Mucosa of gallbladder (tissue), 1 donor: ENCODE results near the gene PRXL2B. TPM values are rescaled to one million over a fixed set of nuclear protein-coding genes. Genes with fewer than 3 reads are reported as not detected.
A peak's percentile ranks its signal among the peaks of the same experiment; 100 is the strongest.

Source experiments
- DNase-seq: peaks from one replicate; pipeline ENCODE4 v3.0.0-alpha.2; 2020; ENCODE audit warnings: low spot score
- total RNA-seq: library from RNA; stranded (reverse); gene quantifications from one replicate; pipeline ENCODE4 v1.2.1, GENCODE V29; 2021
- donor health status: DM: no; HTN: no; CAD: no.

The PRXL2B gene
- total RNA-seq, 1 donor from 2014 or later, result 133 TPM

DNA sequence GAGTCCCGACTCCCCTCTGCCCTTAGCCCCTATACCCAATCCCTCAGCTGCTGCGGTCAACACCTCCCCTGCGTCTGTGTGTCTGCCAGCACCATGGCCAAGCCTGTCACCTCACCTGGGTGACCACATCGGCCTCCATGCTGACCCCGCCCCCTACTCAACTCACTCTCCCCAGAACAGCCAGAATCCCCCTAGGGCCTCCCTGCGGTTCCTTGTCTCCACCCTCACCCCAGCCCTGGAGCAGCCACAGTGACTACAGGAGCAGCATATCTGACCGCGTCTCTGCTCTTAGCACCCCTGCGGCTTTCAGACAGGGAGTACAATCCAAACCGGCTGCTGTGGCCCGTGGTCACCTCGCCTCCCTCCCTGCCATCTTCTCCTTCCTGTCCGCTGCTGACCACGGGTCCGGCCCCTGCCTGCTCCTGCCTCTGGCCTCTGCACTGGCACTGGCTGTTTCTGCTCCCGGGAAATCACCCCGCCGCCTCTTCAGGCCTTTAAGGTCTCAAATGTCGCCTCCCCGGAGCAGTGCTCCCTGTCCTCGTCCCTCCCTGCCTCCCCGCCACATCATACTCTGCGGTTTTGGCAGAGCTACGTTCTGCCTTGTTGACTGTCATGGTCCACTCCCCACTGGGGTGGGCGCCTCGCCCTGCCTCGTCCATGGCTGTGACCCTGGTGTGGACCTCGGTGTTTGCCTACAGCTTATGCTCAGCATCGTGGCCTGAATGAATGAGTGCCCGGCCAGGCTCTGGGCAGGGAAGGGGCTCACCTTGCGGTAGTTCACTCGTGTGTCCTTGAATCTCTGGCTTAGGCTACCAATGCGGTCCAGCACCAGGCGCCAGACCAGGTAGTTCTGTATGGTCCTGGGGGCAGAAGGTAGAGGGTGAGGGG is 11.1 kb downstream of the PRXL2B start:
- no peak for DNase-seq

DNA sequence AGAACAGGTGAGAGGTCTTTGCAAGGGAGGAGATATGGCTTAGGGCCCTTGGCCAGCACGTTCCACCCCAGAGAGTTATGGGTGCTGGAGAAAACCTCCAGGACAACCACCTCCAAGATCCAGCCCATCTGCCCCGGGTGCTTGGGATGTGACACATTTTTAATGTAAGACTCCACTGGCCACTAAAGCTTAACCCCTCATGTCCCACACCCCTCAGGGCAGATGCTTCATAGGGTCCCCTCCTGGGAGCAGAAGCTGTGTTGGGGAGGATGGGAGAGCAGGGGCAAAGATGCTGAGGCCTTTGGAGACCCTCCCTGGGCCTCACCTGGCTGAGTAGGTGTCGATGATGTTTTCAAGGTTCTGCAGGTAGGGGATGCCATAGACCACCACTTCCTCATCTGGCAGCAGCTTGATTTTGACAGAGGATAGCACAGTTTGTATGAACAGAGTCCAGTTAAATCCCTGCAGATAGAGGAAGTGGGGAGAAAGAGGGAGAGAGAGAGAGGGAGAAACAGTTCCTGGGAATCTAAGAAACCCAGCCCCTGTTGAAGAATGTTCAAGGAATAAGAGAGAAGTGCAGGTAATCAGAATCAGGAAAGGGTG is 11.9 kb downstream of the PRXL2B start:
- DNase-seq, result no peak

DNA sequence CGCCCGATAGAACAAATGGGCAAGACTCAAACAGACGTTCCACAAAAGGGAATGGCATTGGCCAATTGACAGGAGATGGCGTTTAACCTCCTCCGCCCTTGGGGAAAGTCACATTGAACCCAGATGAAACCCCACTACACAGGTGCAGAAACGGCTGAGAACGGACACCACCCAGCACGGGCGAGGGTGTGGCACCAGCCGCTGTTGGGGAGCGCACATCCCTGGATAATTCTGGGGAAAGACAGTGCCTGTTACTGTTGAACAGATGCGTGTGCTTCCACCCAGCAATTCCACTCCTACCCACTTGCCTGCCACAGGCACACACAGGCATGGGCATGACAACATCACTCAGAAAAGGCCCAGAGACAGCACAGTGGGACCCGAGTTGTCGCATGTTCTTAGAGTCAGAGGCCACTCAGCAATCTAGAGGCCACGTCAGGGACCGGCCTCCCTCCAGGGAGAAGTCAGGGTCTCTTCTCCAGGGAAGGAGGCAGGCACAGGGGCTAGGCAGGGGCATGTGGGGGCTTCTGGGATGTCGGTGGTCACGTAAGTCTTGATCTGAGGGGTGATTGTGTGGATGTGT is 15.2 kb downstream of the PRXL2B start:
- no peak for DNase-seq

DNA sequence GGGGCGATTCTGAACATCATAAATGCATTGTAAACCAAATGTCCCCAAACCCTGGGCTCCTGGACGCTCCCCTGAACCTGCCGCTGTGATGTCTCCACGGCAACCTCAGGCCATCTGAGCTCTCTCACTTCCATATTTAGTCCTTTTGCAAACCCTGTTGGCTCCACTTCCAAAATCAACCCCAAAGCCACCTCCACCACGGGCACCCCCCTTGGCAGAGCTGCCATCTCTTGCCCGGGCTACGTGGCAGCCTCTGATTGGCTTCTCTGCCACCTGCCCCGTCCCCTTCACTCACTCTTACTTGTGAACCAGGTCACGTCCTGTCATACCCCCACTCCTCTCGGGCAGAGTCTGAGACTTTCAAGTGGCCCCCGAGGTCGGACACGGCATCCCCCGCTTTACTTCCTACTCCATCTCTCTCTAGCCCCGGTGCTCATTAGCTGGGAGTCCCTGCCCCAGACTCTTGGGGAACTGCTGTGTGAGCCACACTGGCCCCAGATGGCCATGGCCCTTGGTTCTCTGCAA is 15.8 kb downstream of the PRXL2B start:
- DNase-seq, result no peak

DNA sequence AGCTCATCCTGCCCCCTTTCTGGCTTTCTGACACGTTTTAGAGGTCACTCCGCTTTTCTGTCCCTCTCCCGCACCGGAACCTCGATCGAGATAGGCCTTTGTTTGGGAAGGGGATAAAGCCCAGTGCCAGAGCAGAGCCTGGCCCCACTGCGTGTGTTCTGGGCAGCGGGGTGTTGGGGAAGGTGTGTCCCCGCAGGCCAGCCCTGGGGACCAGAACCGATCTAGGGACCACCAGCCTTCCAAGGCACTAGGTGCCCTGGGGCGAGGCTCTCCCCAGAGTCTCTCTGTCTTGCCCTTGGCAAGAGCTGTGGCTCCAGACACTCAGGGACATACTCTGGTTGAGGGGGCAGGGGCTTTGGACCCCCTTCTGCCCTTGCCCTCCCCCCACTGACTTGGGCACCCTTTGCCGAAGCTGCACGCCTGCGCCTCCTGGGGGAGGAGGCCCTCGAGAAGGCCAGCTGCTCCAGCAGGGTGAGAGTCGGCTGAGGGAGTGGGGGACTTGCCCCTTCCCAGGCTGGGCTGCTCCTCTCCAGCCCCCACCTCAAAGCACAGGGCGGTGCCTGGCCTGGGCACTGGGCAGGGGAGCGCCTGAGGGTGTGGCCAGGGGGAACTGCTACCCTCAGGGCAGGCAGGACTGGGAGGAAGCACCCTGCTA is 16.4 kb downstream of the PRXL2B start:
- no peak for DNase-seq

DNA sequence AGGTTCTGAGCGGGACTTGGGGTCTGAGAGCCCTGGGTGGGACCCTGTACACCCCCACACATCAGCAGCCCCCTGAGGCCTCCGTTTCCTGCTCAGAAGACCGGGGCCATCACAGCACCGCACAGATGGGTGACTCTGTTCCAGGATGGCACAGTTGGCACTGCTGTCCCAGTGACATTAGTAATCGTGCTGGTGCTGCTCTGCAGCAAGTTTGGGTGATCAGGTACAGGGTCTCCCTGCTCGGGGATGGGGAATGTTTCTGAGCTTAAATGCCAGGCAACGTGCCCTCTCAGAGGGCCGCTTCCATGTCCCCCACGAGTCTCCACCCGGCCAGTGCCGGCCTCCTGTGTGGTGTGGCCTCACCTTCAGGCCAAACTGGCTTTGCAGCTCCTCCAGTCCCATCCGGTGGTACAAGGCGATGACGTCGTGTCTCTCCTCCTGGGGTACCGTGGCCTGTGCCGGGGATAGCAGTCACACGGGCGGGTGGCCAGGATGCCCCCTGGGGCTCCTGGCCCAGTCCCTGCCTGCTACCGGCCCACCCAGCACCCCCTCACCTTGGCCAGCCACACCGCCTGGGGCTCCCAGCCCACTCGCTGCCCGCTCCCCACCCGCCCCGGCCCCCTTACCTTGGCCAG is 17.1 kb downstream of the PRXL2B start:
- no peak for DNase-seq

DNA sequence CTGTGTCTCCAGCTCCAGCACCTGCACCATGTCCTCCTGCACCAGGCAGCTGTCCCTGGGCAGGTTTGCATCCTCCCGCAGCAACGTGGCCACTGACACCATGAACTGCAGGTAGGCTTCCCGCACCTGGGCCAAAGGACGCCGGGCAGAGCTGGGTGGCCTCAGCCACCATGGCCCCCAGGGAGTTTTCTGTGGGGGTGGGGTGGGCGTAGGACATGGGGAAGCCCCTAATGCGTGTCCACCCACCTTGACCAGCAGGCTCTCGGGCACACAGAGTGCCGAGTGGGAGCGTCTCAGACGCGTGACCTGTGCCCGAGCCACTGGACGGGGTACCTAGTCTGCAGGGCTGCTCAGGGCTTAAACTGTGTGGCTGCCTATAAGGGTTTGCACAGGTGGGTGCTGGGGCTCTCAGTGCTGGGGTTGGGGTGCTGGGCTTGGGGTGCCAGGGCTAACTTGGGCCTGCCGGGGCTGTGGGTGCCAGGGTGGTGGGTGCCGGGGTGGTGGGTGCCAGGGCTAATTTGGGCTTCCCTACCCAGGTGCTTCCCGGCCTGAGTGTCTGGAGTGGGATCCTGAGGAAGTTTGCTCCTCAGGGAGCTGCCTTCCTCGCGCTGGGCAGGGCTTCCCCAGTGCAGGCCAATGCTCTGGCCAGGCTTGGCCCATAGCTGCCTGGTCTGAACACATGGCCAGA is 17.7 kb downstream of the PRXL2B start:
- DNase-seq, result no peak

DNA sequence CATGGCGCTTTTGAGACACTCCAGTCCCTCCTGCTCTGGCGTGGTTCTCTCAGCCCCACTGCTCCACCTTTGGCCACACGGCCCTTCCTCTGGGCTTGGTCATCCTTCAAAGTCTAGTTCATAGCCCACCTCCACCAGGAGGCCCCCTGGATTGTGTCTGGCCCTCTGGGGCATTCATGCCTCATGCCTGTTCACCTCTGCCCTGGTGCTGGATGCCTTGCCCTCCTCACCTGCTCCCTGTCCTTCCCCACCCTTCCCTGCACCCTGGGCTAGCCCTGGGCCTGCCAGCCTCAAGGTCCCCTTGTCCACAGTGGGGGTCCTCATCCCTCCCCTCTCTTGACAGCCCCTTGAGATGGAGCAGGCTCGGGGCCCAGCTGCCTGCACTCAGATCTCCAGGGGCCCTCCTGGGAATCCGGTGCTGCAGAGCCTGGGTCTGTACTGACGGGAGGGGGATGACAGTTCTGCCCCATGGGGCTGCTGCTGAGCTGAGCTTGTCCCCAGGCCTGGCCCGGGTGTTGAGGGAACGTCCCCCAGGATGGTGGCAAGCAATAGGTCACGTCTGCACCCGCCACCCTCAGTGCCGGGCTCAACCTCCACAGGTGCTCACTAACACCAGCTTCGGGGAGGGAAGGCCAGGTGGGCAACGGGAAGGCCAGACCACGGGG is 18.4 kb downstream of the PRXL2B start:
- DNase-seq, result no peak

DNA sequence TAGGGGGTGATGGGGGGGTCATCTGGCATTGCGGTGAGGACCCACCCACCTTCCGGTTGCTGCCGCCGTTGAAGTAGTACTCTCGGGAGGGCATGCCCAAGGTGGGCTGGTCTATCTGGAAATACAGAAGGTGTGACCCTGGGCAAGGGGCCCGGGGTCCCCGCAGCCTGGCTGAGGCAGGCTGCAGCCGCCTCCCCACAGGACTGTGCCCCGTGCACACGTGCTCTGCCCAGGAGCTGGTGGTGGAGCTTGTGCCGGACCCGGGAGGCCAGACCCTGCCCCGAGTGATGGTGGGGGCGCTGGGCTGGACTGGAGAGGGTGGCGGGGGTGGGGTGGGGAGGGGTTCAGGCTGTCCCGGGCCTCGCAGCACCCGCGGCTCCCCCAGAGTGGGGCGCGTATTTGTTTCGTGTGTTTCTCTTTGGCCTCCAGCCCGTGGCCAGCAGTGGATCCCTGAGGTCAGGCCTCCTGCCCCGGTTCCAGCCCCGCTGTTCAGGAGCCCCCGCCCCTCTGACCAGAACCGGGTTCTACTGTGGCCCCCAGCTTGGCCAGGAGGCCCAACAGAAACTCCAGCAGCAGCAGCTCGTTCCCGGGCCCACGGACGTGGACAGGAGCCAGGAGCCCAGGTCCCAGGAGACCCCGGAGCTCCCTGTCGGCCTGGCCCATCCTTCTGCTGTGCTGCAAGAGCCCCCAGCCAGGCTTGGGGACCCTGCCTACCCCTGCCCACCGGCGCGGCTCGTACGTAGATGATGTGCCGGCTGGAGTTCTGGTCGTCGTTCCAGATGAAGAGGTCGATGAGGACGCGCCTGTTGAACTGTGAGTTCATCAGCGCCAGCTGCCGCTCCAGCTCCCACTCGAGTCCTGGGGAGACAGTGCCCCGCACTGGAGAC is 19.2 kb downstream of the PRXL2B start:
- no peak for DNase-seq

DNA sequence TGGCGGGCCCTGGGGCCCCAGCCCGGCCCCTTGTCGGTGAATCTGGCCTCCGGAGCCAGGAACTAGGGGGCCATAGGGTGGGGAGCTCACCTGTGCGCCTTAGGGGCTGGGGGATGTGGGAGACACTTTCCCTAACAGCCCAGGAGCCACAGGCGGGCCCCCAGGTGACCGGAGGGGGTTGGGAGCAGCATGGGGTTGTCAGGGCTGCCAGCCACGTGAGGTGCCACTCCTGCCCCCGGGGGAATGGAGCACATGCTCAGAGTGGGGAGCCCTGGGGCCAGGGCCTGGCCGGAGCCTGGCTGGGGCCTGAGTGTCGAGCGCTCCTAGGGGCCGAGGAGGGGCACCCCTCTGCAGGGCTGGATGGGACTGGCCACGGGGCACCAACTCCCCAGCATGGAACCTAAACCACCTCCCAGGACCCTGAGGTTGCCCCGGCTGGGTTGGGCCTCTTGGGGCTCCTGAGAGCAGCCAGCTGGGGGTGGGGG is 19.9 kb downstream of the PRXL2B start:
- DNase-seq, result no peak

DNA sequence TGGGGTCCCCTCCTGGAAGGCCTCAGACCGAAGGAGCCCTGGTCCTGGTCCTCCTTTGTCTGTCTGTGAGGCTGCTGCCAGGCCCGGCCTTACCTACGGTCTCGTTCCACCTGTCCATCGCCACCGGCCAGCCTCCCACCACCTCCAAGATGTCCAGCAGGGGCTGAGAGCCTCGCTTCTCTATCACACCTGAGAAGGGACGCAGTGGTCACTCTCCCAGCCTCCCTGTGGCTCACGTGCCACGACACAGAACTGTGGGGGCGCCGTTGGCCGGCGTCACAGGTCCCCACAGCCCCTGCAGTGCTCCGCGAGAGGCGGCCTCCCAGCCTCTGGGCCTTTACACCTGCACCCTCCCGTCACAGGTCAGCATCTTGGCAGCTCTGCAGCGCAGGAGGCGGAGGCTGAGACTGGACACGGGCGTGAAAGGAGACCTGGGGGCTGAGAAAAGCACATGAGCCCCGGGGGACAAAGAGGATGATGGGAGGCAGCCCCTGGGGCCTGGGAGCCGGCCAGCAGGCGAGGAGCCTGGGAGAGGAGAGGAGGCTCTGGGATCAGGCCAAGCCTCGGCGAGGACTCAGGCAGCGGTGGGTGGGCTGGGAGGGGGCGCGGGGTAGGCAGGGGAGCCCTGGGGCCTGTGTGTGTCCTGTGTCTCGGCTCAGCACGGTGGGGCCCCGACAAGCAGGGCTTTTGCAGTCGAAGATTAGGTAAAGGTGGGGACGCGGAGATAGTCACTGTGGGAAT is 20.5 kb downstream of the PRXL2B start:
- DNase-seq, result no peak

DNA sequence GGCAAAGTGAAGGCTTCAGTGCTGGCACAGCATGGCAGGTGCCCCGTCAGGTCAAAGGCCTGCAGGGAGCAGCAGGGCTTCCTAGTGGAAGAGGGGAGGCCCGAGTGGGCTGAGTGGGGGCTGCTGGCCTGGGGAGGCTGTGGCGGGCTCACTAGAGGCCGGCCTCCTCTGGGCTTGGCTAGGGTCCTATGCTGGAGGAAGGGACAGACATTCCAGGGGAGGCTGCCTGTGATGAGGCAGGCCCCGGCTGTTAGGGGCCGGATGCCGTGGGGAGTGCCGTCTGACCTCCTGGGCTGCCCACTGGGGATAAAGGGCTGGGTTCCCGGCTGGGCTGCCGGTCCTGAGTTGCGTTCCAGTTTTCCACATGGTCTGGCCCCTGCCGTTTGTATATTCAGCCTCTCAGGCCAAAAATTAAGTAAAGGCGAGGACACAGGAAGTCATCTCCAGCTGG is 21.1 kb downstream of the PRXL2B start:
- no peak for DNase-seq

DNA sequence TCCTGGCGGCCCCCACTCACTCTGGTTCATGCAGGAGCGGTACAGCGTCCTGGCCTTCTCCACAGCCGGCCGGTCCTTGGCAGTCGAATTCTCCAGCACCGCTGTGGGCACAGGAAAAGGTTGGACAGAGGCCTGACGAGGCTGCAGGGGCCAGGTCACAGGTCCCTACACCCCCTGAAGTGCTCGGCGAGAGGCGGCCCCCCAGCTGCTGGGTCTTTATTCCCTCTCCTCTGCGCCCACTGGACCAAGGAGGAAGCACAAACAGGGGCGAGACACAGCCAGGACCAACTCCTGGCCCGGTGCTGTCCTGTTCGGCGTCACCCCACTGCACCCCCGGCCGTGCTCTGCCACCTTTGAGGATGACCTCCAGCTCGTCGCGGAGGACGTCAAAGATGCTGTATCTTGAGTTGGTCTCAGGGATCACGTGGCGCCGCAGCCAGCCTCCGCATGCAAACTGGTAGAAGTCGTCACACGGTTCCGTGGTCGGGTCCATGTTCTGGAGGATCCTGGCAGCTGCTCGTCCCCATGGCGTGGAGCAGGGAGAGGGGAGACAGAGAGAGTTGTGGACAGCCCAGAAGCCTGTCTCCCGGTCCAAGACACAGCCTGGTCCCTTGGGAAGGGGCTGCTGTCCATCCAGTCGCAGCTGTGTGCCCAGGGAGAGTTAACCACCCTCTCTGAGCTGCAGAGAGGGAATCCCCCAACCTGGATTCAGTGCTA is 22.9 kb downstream of the PRXL2B start:
- DNase-seq, result no peak

DNA sequence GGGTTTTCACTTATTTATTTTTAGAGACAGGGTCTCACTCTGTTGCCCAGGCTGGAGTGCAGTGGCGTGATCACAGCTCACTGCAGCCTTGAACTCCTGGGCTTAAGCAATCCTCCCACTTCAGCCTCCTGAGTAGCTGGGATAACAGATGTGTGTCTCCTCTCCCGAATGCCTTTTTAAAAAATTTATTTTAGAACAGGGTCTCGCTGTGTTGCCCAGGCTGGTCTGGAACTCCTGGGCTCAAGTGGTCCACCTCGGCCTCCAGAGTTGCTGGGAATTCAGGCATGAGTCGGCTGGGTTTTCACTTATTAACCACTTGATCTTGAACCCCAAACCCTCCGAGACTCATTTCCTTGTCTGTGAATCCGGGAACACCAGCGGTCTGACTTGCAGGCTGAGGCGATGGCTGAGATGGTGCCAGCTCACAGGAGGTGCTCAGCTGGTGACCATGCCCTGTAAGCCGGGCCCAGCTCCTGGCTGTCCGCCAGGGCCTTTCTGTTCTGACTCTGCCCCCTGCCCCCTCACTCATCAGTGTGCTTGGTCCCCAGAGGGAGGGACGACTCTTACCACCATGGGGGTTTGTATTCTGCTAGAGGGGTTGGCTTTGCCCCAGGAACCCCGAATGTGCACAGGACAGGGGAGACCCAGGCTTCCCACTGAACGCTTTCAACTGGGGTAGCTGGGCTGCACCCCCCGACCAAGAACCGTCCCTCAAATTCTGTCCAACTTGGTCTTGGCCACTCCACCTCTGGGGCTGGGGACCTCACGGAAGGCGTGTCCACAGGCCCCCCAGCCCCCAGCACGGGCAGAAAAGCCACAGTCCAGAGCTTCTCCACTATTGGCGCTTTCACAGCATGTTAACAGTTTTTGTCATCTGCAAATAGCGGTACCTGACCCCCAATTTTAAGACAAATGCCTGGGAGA is 23.7 kb downstream of the PRXL2B start:
- no peak for DNase-seq

DNA sequence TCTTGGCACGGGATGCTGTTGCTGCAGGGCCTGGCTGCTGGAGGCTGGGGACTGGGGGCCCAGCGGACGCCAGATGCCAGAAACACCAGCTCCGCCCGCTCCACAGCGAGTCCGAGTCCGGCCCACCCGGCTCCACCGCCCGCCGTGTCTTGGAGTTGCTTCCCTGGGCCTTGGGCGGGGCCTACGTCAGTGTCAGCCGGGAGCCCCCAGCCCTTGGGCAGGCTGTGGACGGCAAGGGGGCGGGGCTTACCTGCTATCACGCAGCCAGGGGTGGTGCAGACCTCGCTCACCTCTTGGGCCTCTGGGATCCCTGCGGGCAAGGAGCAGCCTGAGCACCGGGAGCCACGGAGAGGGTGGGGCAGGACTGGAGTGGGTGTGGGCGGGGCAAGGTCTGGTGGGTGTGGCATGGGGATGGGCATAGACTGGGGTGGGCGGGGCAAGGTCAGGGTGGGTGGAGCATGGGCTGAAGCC is 24.5 kb downstream of the PRXL2B start:
- DNase-seq, result peak; percentile 65

DNA sequence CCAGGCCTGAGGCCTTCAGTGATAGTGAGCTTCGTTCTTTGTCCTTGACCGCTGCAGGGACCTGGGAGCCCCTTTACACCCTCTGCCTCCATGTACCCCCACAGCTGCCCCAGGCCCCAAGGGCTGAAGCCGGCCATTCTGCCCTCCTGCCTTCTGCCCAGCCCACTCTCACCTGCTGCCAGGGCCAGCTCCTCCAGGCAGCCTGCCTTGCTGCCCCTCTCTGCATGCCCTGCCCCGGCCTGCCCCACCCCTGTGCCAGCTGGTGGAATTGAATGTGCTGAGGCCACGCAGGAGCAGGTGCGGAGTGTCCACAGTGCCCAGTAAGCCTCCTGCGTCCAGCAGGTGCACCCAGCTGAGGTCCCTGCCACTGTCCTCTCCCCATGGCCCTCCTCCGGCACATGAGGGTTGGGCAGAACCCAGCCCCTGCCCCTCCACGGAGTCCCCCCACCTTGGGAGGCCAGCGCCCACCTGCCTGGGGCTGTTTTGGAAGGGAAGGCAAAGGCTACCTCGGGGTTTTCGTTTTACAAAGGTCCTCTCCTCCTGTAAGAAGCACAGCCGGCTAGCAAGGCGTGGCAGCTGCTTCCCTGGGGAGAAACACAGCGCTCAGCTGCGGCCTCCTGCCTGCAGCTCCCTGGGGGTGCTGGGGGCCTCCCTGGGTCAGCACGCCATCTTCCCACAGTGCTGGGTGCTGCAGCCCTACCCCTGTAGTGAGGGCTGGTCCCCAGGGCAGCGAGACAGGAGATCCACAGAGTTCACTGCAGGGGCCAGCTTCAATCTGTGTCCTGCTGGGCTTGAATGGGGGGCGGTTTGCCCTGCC is 25.3 kb downstream of the PRXL2B start:
- DNase-seq, result no peak
